ENCODE measurements around the gene PRKCA.

- TF ChIP-seq JUNB (IDR thresholded peaks at IDR 0.05; ENCODE audit: unreplicated experiment) (no peak), CREB1 (CRISPR knock-in tag; IDR thresholded peaks at IDR 0.05; ENCODE audit: low read depth) (no peak), CTCF (conservative IDR thresholded peaks at IDR 0.05; ENCODE audit: low read depth in 2 of 2) (no peak), POLR2AphosphoS5 (IDR thresholded peaks at IDR 0.05; ENCODE audit: low read depth) (no peak), EZH2 (IDR thresholded peaks at IDR 0.05; ENCODE audit: low read depth, unreplicated experiment) (no peak), EZH2phosphoT487 (IDR thresholded peaks at IDR 0.05; ENCODE audit: unreplicated experiment) (no peak), ETS1 (IDR thresholded peaks at IDR 0.05) (no peak), ZNF331 (CRISPR knock-in tag; IDR thresholded peaks at IDR 0.05; ENCODE audit: low read depth) (no peak), ZNF462 (CRISPR knock-in tag; IDR thresholded peaks at IDR 0.05) (no peak)
These were observed 335.1 kb downstream of the PRKCA start for GRCh38 chr17:66637491-66637890.
